ENCODE measurements around the gene CEP72. TPM values are rescaled to one million over a fixed set of nuclear protein-coding genes. Genes with fewer than 3 reads are reported as not detected.
A peak's percentile ranks its signal among the peaks of the same experiment; 100 is the strongest.
"Not testable (repeated sequence)": the region's sequence is repeated elsewhere in the genome, so short reads cannot be mapped to it uniquely, and the experiment has no call there.

CEP72 gene
- total RNA-seq, 1 experiment from 2014 or later: 24.8 TPM

GRCh38 chr5:679166-679895, 67.2 kb downstream of the CEP72 start:
- H3K27ac Mint-ChIP-seq; H3K27me3 ChIP-seq (ENCODE audit: insufficient read depth, low read length); H2BK15ac ChIP-seq (ENCODE audit: low read depth, low read length); H4K20me1 ChIP-seq (ENCODE audit: control insufficient read depth, insufficient read depth, insufficient read length); H4K8ac ChIP-seq (replicated peaks; ENCODE audit: insufficient read length, low read depth, low read length); H3K4ac ChIP-seq (ENCODE audit: low read depth, low read length); H3K9me3 ChIP-seq (ENCODE audit: control insufficient read depth, low read depth, low read length); H3K56ac ChIP-seq (ENCODE audit: insufficient read length, low read depth, low read length); H3K4me2 ChIP-seq (ENCODE audit: insufficient read depth, insufficient read length, low read length); H3T11ph ChIP-seq (ENCODE audit: low read length); H3K9me3 Mint-ChIP-seq; H2BK20ac ChIP-seq (ENCODE audit: low read depth, low read length, poor library complexity, severe bottlenecking); H2BK120ac ChIP-seq (ENCODE audit: low read depth, low read length, poor library complexity, severe bottlenecking); H2BK5ac ChIP-seq (ENCODE audit: insufficient read length, low read length); H3K79me2 ChIP-seq (ENCODE audit: insufficient read depth, low read length); H2AK5ac ChIP-seq (ENCODE audit: insufficient read length, low read length); H3K27ac ChIP-seq (ENCODE audit: insufficient read length, low read depth, low read length); H3K79me1 ChIP-seq (ENCODE audit: insufficient read depth, low read depth, low read length, poor library complexity, severe bottlenecking); H4K5ac ChIP-seq (ENCODE audit: insufficient read length, low read depth, low read length); H3K9ac ChIP-seq (ENCODE audit: extremely low read depth, insufficient read length, low read length); H4K91ac ChIP-seq (ENCODE audit: insufficient read length, low read depth, low read length); H3K36me3 Mint-ChIP-seq (ENCODE audit: insufficient read depth in 1 of 3, low read depth in 3 of 3); H3K18ac ChIP-seq (ENCODE audit: insufficient read length, low read depth, low read length); H3K4me3 Mint-ChIP-seq; H3K4me1 Mint-ChIP-seq; H3K23ac ChIP-seq (ENCODE audit: insufficient read length, low read depth, low read length); H2AFZ ChIP-seq (ENCODE audit: low read length); H3K4me1 ChIP-seq (ENCODE audit: insufficient read depth, low read length); H2BK12ac ChIP-seq (ENCODE audit: insufficient read length, low read depth, low read length); H3K23me2 ChIP-seq (ENCODE audit: insufficient read length, low read depth, low read length, poor library complexity, severe bottlenecking): not testable (repeated sequence)
- WGBS (ENCODE audit: extremely low coverage, insufficient read length, low lambda C conversion rate): no CpG with 5 or more reads among the region's 17 CpGs
- peak; percentile 17 for DNase-seq
- H3K14ac ChIP-seq (ENCODE audit: insufficient read depth, low read length): 0 out of 2 replicates have a peak overlapping the region, but pooled peaks have one; percentile 4
- H3K27me3 Mint-ChIP-seq (ENCODE audit: low read depth): peaks cover 51% of the 10 kb centered on the region

- H2BK15ac ChIP-seq (ENCODE audit: low read depth, low read length); H3K18ac ChIP-seq (ENCODE audit: insufficient read length, low read depth, low read length); H3K79me1 ChIP-seq (ENCODE audit: insufficient read depth, low read depth, low read length, poor library complexity, severe bottlenecking); H4K20me1 ChIP-seq (ENCODE audit: control insufficient read depth, insufficient read depth, insufficient read length); H3T11ph ChIP-seq (ENCODE audit: low read length); H2AFZ ChIP-seq (ENCODE audit: low read length); H4K8ac ChIP-seq (replicated peaks; ENCODE audit: insufficient read length, low read depth, low read length); H3K9me3 ChIP-seq (ENCODE audit: control insufficient read depth, low read depth, low read length); H3K27ac ChIP-seq (ENCODE audit: insufficient read length, low read depth, low read length); H3K9me3 Mint-ChIP-seq; H3K4me1 ChIP-seq (ENCODE audit: insufficient read depth, low read length); H3K27ac Mint-ChIP-seq; H2BK120ac ChIP-seq (ENCODE audit: low read depth, low read length, poor library complexity, severe bottlenecking); H3K27me3 ChIP-seq (ENCODE audit: insufficient read depth, low read length); H3K23me2 ChIP-seq (ENCODE audit: insufficient read length, low read depth, low read length, poor library complexity, severe bottlenecking); H3K4me1 Mint-ChIP-seq; H3K79me2 ChIP-seq (ENCODE audit: insufficient read depth, low read length); H2BK5ac ChIP-seq (ENCODE audit: insufficient read length, low read length); H2BK20ac ChIP-seq (ENCODE audit: low read depth, low read length, poor library complexity, severe bottlenecking); H3K4ac ChIP-seq (ENCODE audit: low read depth, low read length); H3K23ac ChIP-seq (ENCODE audit: insufficient read length, low read depth, low read length); H4K5ac ChIP-seq (ENCODE audit: insufficient read length, low read depth, low read length); H2BK12ac ChIP-seq (ENCODE audit: insufficient read length, low read depth, low read length); H3K56ac ChIP-seq (ENCODE audit: insufficient read length, low read depth, low read length); H3K9ac ChIP-seq (ENCODE audit: extremely low read depth, insufficient read length, low read length); H2AK5ac ChIP-seq (ENCODE audit: insufficient read length, low read length); H3K4me3 Mint-ChIP-seq; DNase-seq; H3K36me3 Mint-ChIP-seq (ENCODE audit: insufficient read depth in 1 of 3, low read depth in 3 of 3); H3K14ac ChIP-seq (ENCODE audit: insufficient read depth, low read length); H4K91ac ChIP-seq (ENCODE audit: insufficient read length, low read depth, low read length); H3K4me2 ChIP-seq (ENCODE audit: insufficient read depth, insufficient read length, low read length): not testable (repeated sequence)
- peaks cover 55% of the 10 kb centered on the region for H3K27me3 Mint-ChIP-seq (ENCODE audit: low read depth)
- no CpG with 5 or more reads among the region's 32 CpGs for WGBS (ENCODE audit: extremely low coverage, insufficient read length, low lambda C conversion rate)
Observed at GRCh38 chr5:680118-680795, 68.1 kb downstream of the CEP72 start.

Measured in H9 (cell line).